HepG2 (cell line): Measurements from ENCODE around the gene ZFPL1. TPM values are rescaled to one million over a fixed set of nuclear protein-coding genes. Genes with fewer than 3 reads are reported as not detected.

ENCODE experiments used
- LCORL ChIP-seq, 2 experiments: fragments of 450-650 bp in 1 of 2; sonication (generic) in 1 of 2; formaldehyde crosslinking in 1 of 2; IDR thresholded peaks; 2 replicates each; pipeline versions ENCODE4 v1.5.0 to v1.6.1; 2017 to 2020; ENCODE audit warnings: antibody characterized with exemption in 1 of 2, missing genetic modification reagents in 1 of 2
- MLLT10 ChIP-seq: sonication (generic); formaldehyde crosslinking; IDR thresholded peaks from 2 replicates; pipeline ENCODE4 v1.4.0; 2020; ENCODE audit warnings: missing genetic modification reagents
- MYC ChIP-seq: sonication (generic); formaldehyde crosslinking; IDR thresholded peaks from 2 replicates; pipeline ENCODE4 v1.9.0; 2021; ENCODE audit warnings: missing genetic modification reagents, borderline replicate concordance
- MZF1 ChIP-seq: sonication (generic); formaldehyde crosslinking; IDR thresholded peaks from 2 replicates; pipeline ENCODE4 v1.8.1; 2023; ENCODE audit warnings: mild to moderate bottlenecking, missing genetic modification reagents, borderline replicate concordance
- NFKB2 ChIP-seq: sonication (generic); formaldehyde crosslinking; IDR thresholded peaks from 2 replicates; pipeline ENCODE4 v1.4.0; 2020; ENCODE audit warnings: missing genetic modification reagents, borderline replicate concordance
- RFXAP ChIP-seq: sonication (generic); formaldehyde crosslinking; IDR thresholded peaks from 2 replicates; pipeline ENCODE4 v1.4.0; 2020; ENCODE audit warnings: missing genetic modification reagents, borderline replicate concordance
- SETDB1 ChIP-seq: sonication (generic); formaldehyde crosslinking; IDR thresholded peaks from 2 replicates; pipeline ENCODE4 v1.5.1; 2020; ENCODE audit warnings: missing genetic modification reagents, mild to moderate bottlenecking, borderline replicate concordance
- SMARCE1 ChIP-seq: fragments of 450-650 bp; IDR thresholded peaks from 2 replicates; pipeline ENCODE4 v1.6.1; 2017; ENCODE audit warnings: borderline replicate concordance
- SNRNP70 ChIP-seq: fragments of 200-400 bp; formaldehyde crosslinking; IDR thresholded peaks from 2 replicates; pipeline ENCODE4 v1.6.1; 2017; ENCODE audit warnings: mild to moderate bottlenecking, low read depth, low read length, moderate library complexity
- SP1 ChIP-seq, 2 experiments: fragments of 450-650 bp in 1 of 2; sonication (generic) in 1 of 2; formaldehyde crosslinking in 1 of 2; IDR thresholded peaks; 2 replicates each; pipeline versions ENCODE4 v1.4.0 to v1.6.1; 2016 to 2020; ENCODE audit warnings: missing genetic modification reagents in 1 of 2
- SPEN ChIP-seq: sonication (generic); formaldehyde crosslinking; IDR thresholded peaks from 2 replicates; pipeline ENCODE4 v1.5.1; 2020; ENCODE audit warnings: low read depth, mild to moderate bottlenecking, missing genetic modification reagents
- ZFAT ChIP-seq: sonication (generic); formaldehyde crosslinking; conservative IDR thresholded peaks from 2 replicates; pipeline ENCODE4 v1.8.1; 2023; ENCODE audit warnings: missing genetic modification reagents, inconsistent platforms
- ZIK1 ChIP-seq: sonication (generic); formaldehyde crosslinking; IDR thresholded peaks from 2 replicates; pipeline ENCODE4 v1.5.0; 2020; ENCODE audit warnings: mild to moderate bottlenecking, low read depth, missing genetic modification reagents, borderline replicate concordance
- ZNF546 ChIP-seq: sonication (generic); formaldehyde crosslinking; conservative IDR thresholded peaks from 2 replicates; pipeline ENCODE4 v1.8.1; 2023; ENCODE audit warnings: mild to moderate bottlenecking, missing genetic modification reagents
- ZNF547 ChIP-seq: sonication (generic); formaldehyde crosslinking; IDR thresholded peaks from 2 replicates; pipeline ENCODE4 v1.5.1; 2020; ENCODE audit warnings: mild to moderate bottlenecking, missing genetic modification reagents
- polyA plus RNA-seq, 8 experiments: library from polyadenylated mRNA; depleted of rRNA in 3 of 8; stranded (reverse) in 7 of 8; unstranded in 1 of 8; fragments of >200 nt; fragmentation: Illumina TruSeq in 4 of 8; extraction: Trizol in 4 of 8; gene quantifications; 2 replicates each; pipeline versions ENCODE4 v1.2.1 to v1.2.3, GENCODE V29; 2011 to 2016; ENCODE audit warnings: low read depth in 4 of 8, missing spikeins in 1 of 8, mixed read lengths in 1 of 8; ENCODE audit not compliant: insufficient read depth in 1 of 8
- total RNA-seq, 5 experiments: library from RNA; depleted of rRNA; stranded (reverse); fragments of >200 nt; fragmentation: Illumina TruSeq; extraction: Trizol; gene quantifications; 2 replicates each; pipeline ENCODE4 v1.2.3, GENCODE V29; 2016; ENCODE audit warnings: low read depth in 1 of 5
- TF ChIP-seq, protein P1 (sequence below): sonication (generic); formaldehyde crosslinking; IDR thresholded peaks from 2 replicates; pipeline ENCODE4 v1.4.0; 2020; ENCODE audit warnings: missing genetic modification reagents
- TF ChIP-seq, protein P2 (sequence below): sonication (generic); formaldehyde crosslinking; IDR thresholded peaks from 2 replicates; pipeline ENCODE4 v1.8.0; 2022; ENCODE audit warnings: mild to moderate bottlenecking, missing genetic modification reagents, moderate library complexity
- TF ChIP-seq, protein P3 (sequence below): sonication (generic); formaldehyde crosslinking; IDR thresholded peaks from 2 replicates; pipeline ENCODE4 v1.5.0; 2020; ENCODE audit warnings: missing genetic modification reagents, mild to moderate bottlenecking, borderline replicate concordance
- TF ChIP-seq, protein P4 (sequence below): sonication (generic); formaldehyde crosslinking; IDR thresholded peaks from 2 replicates; pipeline ENCODE4 v1.4.0; 2020; ENCODE audit warnings: mild to moderate bottlenecking, missing genetic modification reagents, borderline replicate concordance
- TF ChIP-seq, protein P5 (sequence below): sonication (generic); formaldehyde crosslinking; IDR thresholded peaks from 2 replicates; pipeline ENCODE4 v1.5.0; 2020; ENCODE audit warnings: mild to moderate bottlenecking, missing genetic modification reagents, moderate library complexity

ZFPL1 gene
- total and polyA plus RNA-seq, 2 of the 13 experiments (the other 11 are each of a cell fraction or from before 2014, with no cell fraction given), result 32.2 to 56.0 TPM

DNA sequence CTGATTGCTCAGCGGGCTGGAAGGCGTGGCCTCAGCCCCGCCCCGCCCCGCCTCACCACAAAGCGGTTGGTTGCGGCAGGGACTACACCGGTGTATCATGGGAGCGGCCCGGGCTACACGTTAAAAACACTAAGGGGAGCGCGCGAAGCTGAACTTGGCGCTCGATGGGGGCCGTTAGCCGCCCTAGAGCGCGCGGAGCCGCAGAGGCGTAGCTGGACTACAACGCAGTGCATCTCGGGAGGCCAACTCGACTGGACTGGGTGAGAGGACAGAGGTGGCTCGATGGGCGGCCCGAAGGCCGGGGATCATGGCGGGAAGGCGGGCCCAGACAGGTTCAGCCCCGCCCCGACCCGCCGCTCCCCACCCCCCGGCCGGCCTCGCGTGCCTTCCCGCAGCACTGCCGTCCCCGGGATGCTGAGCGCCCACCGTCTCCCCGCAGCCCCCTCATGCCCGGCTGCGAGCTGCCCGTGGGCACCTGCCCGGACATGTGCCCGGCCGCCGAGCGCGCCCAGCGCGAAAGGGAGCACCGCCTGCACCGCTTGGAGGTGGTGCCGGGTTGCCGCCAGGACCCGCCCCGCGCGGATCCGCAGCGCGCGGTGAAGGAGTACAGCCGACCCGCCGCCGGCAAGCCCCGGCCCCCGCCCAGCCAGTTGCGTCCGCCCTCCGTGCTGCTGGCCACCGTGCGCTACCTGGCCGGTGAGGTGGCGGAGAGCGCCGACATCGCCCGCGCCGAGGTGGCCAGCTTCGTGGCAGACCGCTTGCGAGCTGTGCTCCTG is 43.0 kb upstream of the ZFPL1 start, which contains the start of gene SAC3D1 (continued):
- TF ChIP-seq, protein P1, sequence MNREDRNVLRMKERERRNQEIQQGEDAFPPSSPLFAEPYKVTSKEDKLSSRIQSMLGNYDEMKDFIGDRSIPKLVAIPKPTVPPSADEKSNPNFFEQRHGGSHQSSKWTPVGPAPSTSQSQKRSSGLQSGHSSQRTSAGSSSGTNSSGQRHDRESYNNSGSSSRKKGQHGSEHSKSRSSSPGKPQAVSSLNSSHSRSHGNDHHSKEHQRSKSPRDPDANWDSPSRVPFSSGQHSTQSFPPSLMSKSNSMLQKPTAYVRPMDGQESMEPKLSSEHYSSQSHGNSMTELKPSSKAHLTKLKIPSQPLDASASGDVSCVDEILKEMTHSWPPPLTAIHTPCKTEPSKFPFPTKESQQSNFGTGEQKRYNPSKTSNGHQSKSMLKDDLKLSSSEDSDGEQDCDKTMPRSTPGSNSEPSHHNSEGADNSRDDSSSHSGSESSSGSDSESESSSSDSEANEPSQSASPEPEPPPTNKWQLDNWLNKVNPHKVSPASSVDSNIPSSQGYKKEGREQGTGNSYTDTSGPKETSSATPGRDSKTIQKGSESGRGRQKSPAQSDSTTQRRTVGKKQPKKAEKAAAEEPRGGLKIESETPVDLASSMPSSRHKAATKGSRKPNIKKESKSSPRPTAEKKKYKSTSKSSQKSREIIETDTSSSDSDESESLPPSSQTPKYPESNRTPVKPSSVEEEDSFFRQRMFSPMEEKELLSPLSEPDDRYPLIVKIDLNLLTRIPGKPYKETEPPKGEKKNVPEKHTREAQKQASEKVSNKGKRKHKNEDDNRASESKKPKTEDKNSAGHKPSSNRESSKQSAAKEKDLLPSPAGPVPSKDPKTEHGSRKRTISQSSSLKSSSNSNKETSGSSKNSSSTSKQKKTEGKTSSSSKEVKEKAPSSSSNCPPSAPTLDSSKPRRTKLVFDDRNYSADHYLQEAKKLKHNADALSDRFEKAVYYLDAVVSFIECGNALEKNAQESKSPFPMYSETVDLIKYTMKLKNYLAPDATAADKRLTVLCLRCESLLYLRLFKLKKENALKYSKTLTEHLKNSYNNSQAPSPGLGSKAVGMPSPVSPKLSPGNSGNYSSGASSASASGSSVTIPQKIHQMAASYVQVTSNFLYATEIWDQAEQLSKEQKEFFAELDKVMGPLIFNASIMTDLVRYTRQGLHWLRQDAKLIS (CRISPR knock-in tag), result no peak
- TF ChIP-seq ZNF547 (CRISPR knock-in tag) (peak; percentile 88), SNRNP70 (no peak), ZFAT (no peak), SETDB1 (CRISPR knock-in tag) (no peak), SP1 (IDR thresholded peaks at IDR 0.05) (no peak), SP1 (CRISPR knock-in tag; IDR thresholded peaks at IDR 0.05) (peak; percentile 42), MYC (CRISPR knock-in tag) (peak; percentile 65), ZNF546 (no peak), NFKB2 (CRISPR knock-in tag) (peak; percentile 70; the same call in 1 of the 2 replicates), SMARCE1 (no peak), SPEN (CRISPR knock-in tag) (peak; percentile 80), LCORL (IDR thresholded peaks at IDR 0.05) (no peak), LCORL (CRISPR knock-in tag; IDR thresholded peaks at IDR 0.05) (peak; percentile 91; the same call in 1 of the 2 replicates), RFXAP (CRISPR knock-in tag) (peak; percentile 67; the same call in 1 of the 2 replicates), MZF1 (CRISPR knock-in tag) (no peak), ZIK1 (peak; percentile 64; the same call in 1 of the 2 replicates), MLLT10 (no peak)
- TF ChIP-seq, protein P2, sequence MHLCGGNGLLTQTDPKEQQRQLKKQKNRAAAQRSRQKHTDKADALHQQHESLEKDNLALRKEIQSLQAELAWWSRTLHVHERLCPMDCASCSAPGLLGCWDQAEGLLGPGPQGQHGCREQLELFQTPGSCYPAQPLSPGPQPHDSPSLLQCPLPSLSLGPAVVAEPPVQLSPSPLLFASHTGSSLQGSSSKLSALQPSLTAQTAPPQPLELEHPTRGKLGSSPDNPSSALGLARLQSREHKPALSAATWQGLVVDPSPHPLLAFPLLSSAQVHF (CRISPR knock-in tag), result peak; percentile 83; the same call in 1 of the 2 replicates
- TF ChIP-seq, protein P3, sequence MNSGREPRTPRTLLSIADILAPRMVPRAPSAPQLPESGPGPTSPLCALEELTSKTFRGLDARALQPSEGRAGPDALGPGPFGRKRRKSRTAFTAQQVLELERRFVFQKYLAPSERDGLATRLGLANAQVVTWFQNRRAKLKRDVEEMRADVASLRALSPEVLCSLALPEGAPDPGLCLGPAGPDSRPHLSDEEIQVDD (CRISPR knock-in tag), result peak; percentile 66; the same call in 1 of the 2 replicates
- TF ChIP-seq, protein P4, sequence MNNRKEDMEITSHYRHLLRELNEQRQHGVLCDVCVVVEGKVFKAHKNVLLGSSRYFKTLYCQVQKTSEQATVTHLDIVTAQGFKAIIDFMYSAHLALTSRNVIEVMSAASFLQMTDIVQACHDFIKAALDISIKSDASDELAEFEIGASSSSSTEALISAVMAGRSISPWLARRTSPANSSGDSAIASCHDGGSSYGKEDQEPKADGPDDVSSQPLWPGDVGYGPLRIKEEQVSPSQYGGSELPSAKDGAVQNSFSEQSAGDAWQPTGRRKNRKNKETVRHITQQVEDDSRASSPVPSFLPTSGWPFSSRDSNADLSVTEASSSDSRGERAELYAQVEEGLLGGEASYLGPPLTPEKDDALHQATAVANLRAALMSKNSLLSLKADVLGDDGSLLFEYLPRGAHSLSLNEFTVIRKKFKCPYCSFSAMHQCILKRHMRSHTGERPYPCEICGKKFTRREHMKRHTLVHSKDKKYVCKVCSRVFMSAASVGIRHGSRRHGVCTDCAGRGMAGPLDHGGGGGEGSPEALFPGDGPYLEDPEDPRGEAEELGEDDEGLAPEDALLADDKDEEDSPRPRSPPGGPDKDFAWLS (CRISPR knock-in tag), result no peak; the same call in 1 of the 2 replicates
- TF ChIP-seq, protein P5, sequence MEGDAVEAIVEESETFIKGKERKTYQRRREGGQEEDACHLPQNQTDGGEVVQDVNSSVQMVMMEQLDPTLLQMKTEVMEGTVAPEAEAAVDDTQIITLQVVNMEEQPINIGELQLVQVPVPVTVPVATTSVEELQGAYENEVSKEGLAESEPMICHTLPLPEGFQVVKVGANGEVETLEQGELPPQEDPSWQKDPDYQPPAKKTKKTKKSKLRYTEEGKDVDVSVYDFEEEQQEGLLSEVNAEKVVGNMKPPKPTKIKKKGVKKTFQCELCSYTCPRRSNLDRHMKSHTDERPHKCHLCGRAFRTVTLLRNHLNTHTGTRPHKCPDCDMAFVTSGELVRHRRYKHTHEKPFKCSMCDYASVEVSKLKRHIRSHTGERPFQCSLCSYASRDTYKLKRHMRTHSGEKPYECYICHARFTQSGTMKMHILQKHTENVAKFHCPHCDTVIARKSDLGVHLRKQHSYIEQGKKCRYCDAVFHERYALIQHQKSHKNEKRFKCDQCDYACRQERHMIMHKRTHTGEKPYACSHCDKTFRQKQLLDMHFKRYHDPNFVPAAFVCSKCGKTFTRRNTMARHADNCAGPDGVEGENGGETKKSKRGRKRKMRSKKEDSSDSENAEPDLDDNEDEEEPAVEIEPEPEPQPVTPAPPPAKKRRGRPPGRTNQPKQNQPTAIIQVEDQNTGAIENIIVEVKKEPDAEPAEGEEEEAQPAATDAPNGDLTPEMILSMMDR (CRISPR knock-in tag), result peak; percentile 10; the same call in 1 of the 2 replicates
